Measurements from ENCODE around the gene DRD3. TPM values are rescaled to one million over a fixed set of nuclear protein-coding genes. Genes with fewer than 3 reads are reported as not detected.

Gene DRD3
- polyA plus RNA-seq, 1 of the 3 experiments (the other 2 are of a cell fraction) = not detected

DNA sequence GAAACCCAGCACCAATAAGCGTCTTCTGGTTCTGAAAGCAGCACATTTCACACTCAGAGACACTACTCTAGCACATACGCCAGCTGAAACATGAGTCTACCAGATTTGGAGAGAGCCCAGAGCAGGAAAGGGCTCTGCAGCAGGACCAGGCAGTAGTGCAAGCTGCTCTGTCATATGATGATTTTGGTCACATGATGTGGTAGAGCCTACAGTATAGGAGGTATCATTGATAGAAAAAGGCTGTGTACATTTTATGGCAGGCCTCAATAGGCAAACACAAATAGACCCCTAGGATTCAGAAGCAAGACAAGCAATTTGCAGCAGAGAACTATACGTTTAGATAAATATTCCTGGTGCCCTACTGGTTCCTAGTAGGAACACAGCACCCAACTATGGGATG lies 64.1 kb downstream of the DRD3 start:
- no peaks in the 10 kb centered on the region for H4K20me1 ChIP-seq (ENCODE audit: insufficient read depth)
- peaks cover 3% of the 10 kb centered on the region for H3F3A ChIP-seq (replicated peaks; ENCODE audit: insufficient read depth)
- no peak overlapping the region for H3K4me3 ChIP-seq (ENCODE audit: low read depth in 2 of 2, low read length in 1 of 2)
- WGBS (ENCODE audit: low lambda C conversion rate) = 59% methylated on average over 3 of the region's 3 CpGs
- H3K4me1 ChIP-seq (ENCODE audit: control insufficient read depth in 1 of 2, insufficient read depth in 2 of 2, low read depth in 1 of 2, low read length in 1 of 2) = no peaks in the 10 kb centered on the region
- H3K9me3 ChIP-seq = no peaks in the 10 kb centered on the region
- H3K27me3 ChIP-seq (ENCODE audit: insufficient read depth) = no peaks in the 10 kb centered on the region
- TF ChIP-seq POLR2AphosphoS5 (IDR thresholded peaks at IDR 0.05; ENCODE audit: low read depth, low read length) (no peak), FOXJ3 (CRISPR knock-in tag; IDR thresholded peaks at IDR 0.05) (no peak), RAD21 (IDR thresholded peaks at IDR 0.05; ENCODE audit: low read length) (no peak), RXRA (IDR thresholded peaks at IDR 0.05; ENCODE audit: borderline replicate concordance, low read depth) (no peak), ELF1 (IDR thresholded peaks at IDR 0.05) (no peak), NRF1 (IDR thresholded peaks at IDR 0.05; ENCODE audit: low read depth, low read length) (no peak), JUND (IDR thresholded peaks at IDR 0.05) (no peak), RFX5 (IDR thresholded peaks at IDR 0.05; ENCODE audit: low read length) (no peak)
- TF ChIP-seq, protein P1, sequence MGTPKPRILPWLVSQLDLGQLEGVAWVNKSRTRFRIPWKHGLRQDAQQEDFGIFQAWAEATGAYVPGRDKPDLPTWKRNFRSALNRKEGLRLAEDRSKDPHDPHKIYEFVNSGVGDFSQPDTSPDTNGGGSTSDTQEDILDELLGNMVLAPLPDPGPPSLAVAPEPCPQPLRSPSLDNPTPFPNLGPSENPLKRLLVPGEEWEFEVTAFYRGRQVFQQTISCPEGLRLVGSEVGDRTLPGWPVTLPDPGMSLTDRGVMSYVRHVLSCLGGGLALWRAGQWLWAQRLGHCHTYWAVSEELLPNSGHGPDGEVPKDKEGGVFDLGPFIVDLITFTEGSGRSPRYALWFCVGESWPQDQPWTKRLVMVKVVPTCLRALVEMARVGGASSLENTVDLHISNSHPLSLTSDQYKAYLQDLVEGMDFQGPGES (IDR thresholded peaks at IDR 0.05; ENCODE audit: low read depth, low read length) = no peak
- TF ChIP-seq, protein P2, sequence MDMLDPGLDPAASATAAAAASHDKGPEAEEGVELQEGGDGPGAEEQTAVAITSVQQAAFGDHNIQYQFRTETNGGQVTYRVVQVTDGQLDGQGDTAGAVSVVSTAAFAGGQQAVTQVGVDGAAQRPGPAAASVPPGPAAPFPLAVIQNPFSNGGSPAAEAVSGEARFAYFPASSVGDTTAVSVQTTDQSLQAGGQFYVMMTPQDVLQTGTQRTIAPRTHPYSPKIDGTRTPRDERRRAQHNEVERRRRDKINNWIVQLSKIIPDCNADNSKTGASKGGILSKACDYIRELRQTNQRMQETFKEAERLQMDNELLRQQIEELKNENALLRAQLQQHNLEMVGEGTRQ (IDR thresholded peaks at IDR 0.05; ENCODE audit: borderline replicate concordance, low read depth, low read length) = no peak
- H3K4me2 ChIP-seq = no peak overlapping the region
- ChIA-PET CTCF (no interaction called here), POLR2A (no interaction called here)
- no peaks in the 10 kb centered on the region for H3K79me2 ChIP-seq (ENCODE audit: insufficient read depth)
- no peak overlapping the region for H3K9ac ChIP-seq
- H3K9me2 ChIP-seq = no peaks in the 10 kb centered on the region
- H3K36me3 ChIP-seq (replicated peaks in 1 of 2; ENCODE audit: control insufficient read depth in 1 of 2, insufficient read depth in 2 of 2, low read length in 1 of 2) = no peaks in the 10 kb centered on the region
- no peak overlapping the region for H3K27ac ChIP-seq (ENCODE audit: low read depth in 2 of 2, low read length in 1 of 2)
- no peak for DNase-seq
- no peak overlapping the region for H2AFZ ChIP-seq (ENCODE audit: low read depth)

DNA sequence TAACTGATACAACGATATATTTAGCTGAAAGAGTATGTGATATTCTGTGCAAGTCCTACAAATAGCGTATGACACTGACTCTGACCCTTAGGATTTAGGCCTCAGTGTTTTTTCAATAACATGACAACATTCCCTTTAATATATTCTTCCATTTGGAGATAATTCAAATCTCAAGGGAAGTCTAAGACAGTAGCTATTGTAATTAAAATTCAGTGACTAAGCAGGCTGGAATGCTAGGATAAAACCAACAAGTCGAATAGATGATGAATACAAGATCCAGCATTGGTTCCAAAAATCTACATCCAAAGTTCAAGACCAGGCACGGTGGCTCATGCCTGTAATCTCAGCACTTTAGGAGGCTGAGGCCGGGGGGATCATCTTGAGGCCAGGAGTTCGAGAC lies 66.2 kb downstream of the DRD3 start:
- Histone ChIP-seq H3K9me2 (no peaks in the 10 kb centered on the region), H3K9ac (no peak overlapping the region), H3K36me3 (replicated peaks in 1 of 2; ENCODE audit: control insufficient read depth in 1 of 2, insufficient read depth in 2 of 2, low read length in 1 of 2) (no peaks in the 10 kb centered on the region), H2AFZ (ENCODE audit: low read depth) (no peak overlapping the region), H3K27me3 (ENCODE audit: insufficient read depth) (no peaks in the 10 kb centered on the region), H3K27ac (ENCODE audit: low read depth in 2 of 2, low read length in 1 of 2) (no peak overlapping the region), H3K79me2 (ENCODE audit: insufficient read depth) (no peaks in the 10 kb centered on the region), H3K4me3 (ENCODE audit: low read depth in 2 of 2, low read length in 1 of 2) (no peak overlapping the region), H4K20me1 (ENCODE audit: insufficient read depth) (no peaks in the 10 kb centered on the region), H3F3A (replicated peaks; ENCODE audit: insufficient read depth) (no peaks in the 10 kb centered on the region), H3K9me3 (no peaks in the 10 kb centered on the region), H3K4me2 (no peak overlapping the region), H3K4me1 (ENCODE audit: control insufficient read depth in 1 of 2, insufficient read depth in 2 of 2, low read depth in 1 of 2, low read length in 1 of 2) (no peaks in the 10 kb centered on the region)
- ChIA-PET CTCF (interaction anchor here (0.6 kb wide), 1 partner anchor 654 kb away, joined by 3 read pairs; no protein-coding TSS in a partner anchor), POLR2A (no interaction called here)
- 49% methylated on average over 6 of the region's 6 CpGs for WGBS (ENCODE audit: low lambda C conversion rate)
- TF ChIP-seq YY1 (IDR thresholded peaks at IDR 0.05; ENCODE audit: low read depth) (no peak), CHD2 (IDR thresholded peaks at IDR 0.05; ENCODE audit: low read length, partially characterized antibody) (no peak), ELF1 (IDR thresholded peaks at IDR 0.05) (no peak), TEAD4 (IDR thresholded peaks at IDR 0.05; ENCODE audit: borderline replicate concordance, insufficient read depth) (no peak), GABPA (IDR thresholded peaks at IDR 0.05; ENCODE audit: low read depth) (no peak), EZH2phosphoT487 (IDR thresholded peaks at IDR 0.05; ENCODE audit: borderline replicate concordance, low read depth) (no peak), FOXJ3 (CRISPR knock-in tag; IDR thresholded peaks at IDR 0.05) (no peak), JUND (IDR thresholded peaks at IDR 0.05) (no peak), TCF12 (IDR thresholded peaks at IDR 0.05) (no peak), MEF2A (IDR thresholded peaks at IDR 0.05; ENCODE audit: borderline replicate concordance, low read depth) (no peak), GATA2 (CRISPR knock-in tag; IDR thresholded peaks at IDR 0.05) (no peak)
- TF ChIP-seq, protein P1 (IDR thresholded peaks at IDR 0.05; ENCODE audit: low read depth, low read length) = no peak
- TF ChIP-seq, protein P3, sequence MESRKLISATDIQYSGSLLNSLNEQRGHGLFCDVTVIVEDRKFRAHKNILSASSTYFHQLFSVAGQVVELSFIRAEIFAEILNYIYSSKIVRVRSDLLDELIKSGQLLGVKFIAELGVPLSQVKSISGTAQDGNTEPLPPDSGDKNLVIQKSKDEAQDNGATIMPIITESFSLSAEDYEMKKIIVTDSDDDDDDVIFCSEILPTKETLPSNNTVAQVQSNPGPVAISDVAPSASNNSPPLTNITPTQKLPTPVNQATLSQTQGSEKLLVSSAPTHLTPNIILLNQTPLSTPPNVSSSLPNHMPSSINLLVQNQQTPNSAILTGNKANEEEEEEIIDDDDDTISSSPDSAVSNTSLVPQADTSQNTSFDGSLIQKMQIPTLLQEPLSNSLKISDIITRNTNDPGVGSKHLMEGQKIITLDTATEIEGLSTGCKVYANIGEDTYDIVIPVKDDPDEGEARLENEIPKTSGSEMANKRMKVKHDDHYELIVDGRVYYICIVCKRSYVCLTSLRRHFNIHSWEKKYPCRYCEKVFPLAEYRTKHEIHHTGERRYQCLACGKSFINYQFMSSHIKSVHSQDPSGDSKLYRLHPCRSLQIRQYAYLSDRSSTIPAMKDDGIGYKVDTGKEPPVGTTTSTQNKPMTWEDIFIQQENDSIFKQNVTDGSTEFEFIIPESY (IDR thresholded peaks at IDR 0.05; ENCODE audit: borderline replicate concordance, low read depth) = no peak
- TF ChIP-seq, protein P2 (IDR thresholded peaks at IDR 0.05; ENCODE audit: borderline replicate concordance, low read depth, low read length) = no peak
- TF ChIP-seq, protein P4, sequence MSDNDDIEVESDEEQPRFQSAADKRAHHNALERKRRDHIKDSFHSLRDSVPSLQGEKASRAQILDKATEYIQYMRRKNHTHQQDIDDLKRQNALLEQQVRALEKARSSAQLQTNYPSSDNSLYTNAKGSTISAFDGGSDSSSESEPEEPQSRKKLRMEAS (IDR thresholded peaks at IDR 0.05; ENCODE audit: low read depth) = no peak
- DNase-seq = no peak

All from SK-N-SH (cell line).